H1 (cell line): ENCODE measurements around the gene RPS6KA5.

ENCODE experiments used
- POLR2A ChIP-seq, 2 experiments: IDR thresholded peaks; 1 replicate in 1 of 2; 2 replicates in 1 of 2; pipeline ENCODE4 v1.6.1; 2011; ENCODE audit warnings: low read depth in 2 of 2, low read length in 2 of 2, mild to moderate bottlenecking in 2 of 2; ENCODE audit errors: control extremely low read depth in 1 of 2
- POLR2AphosphoS5 ChIP-seq: IDR thresholded peaks from 2 replicates; pipeline ENCODE4 v1.6.1; 2011; ENCODE audit warnings: low read depth, low read length
- RFX5 ChIP-seq: IDR thresholded peaks from 2 replicates; pipeline ENCODE4 v1.6.1; 2011; ENCODE audit warnings: low read depth, low read length, improper control_type of control experiment, borderline replicate concordance

DNA sequence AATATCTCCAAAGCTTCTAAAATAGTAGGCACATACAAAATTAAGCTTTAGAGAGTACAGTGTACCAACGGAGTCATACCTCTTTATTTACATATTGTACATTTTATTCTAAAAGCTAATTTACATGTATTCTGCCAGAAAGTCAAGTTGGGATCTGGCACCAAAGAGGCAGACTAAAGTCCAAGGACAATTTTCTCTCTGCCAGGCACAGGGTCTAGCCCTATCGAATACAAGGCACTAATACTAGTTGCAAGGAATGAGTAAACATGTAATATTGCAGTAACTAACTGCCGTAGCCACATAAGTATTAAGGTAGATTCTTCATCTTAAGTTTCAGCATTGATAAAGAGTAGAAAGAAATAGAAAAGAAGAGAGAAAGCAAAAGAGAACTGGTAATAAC, 93.9 kb downstream of the RPS6KA5 start:
- no peak for TF ChIP-seq POLR2AphosphoS5
- no peak for TF ChIP-seq POLR2A (IDR thresholded peaks at IDR 0.05; ENCODE audit: control extremely low read depth in 1 of 2, low read depth in 2 of 2, low read length in 2 of 2)
- TF ChIP-seq RFX5: no peak
